NOMO-1 treated with dmso at 0.1 percent for 144 hours (cell line): Measurements from ENCODE around the gene GLMN.
"Not testable (repeated sequence)": the region's sequence is repeated elsewhere in the genome, so short reads cannot be mapped to it uniquely, and the experiment has no call there.

Experiments used
- DNase-seq: peaks from one replicate; lab custom pipeline; 2025; ENCODE audit not compliant: unreplicated experiment; lab: John Stamatoyannopoulos, UW

Gene GLMN

GRCh38 chr1:92299477-92300150 lies 827 bp upstream of the GLMN start:
- no peak for DNase-seq

GRCh38 chr1:92298213-92298572 lies 594 bp downstream of the GLMN start:
- no peak for DNase-seq

- DNase-seq = no peak
These were observed 7.3 kb downstream of the GLMN start for GRCh38 chr1:92291372-92291999.

GRCh38 chr1:92281411-92281810 lies 17.4 kb downstream of the GLMN start:
- DNase-seq = not testable (repeated sequence)

GRCh38 chr1:92279781-92280180 lies 19.0 kb downstream of the GLMN start:
- not testable (repeated sequence) for DNase-seq

GRCh38 chr1:92277105-92277723 lies 21.6 kb downstream of the GLMN start:
- DNase-seq = no peak

GRCh38 chr1:92276082-92276481 lies 22.7 kb downstream of the GLMN start:
- DNase-seq = no peak

- no peak for DNase-seq
These were observed 23.8 kb downstream of the GLMN start for GRCh38 chr1:92274939-92275338.

GRCh38 chr1:92273039-92273438 lies 25.7 kb downstream of the GLMN start:
- DNase-seq = no peak

GRCh38 chr1:92262516-92262915 lies 36.3 kb downstream of the GLMN start:
- no peak for DNase-seq

GRCh38 chr1:92259350-92259749 lies 39.4 kb downstream of the GLMN start:
- DNase-seq = no peak

- not testable (repeated sequence) for DNase-seq
These were observed 44.1 kb downstream of the GLMN start for GRCh38 chr1:92254714-92255113.

- no peak for DNase-seq
These were observed 54.4 kb downstream of the GLMN start for GRCh38 chr1:92244376-92244775.

GRCh38 chr1:92240034-92240433 lies 58.8 kb downstream of the GLMN start:
- no peak for DNase-seq

GRCh38 chr1:92230736-92231135 lies 68.1 kb downstream of the GLMN start:
- DNase-seq = no peak

GRCh38 chr1:92228401-92228800 lies 70.4 kb downstream of the GLMN start:
- DNase-seq = no peak

GRCh38 chr1:92219028-92219427 lies 79.8 kb downstream of the GLMN start:
- no peak for DNase-seq

- no peak for DNase-seq
These were observed 80.2 kb downstream of the GLMN start for GRCh38 chr1:92218559-92218958.

GRCh38 chr1:92217721-92218120 lies 81.1 kb downstream of the GLMN start, which contains the start of gene C1orf146:
C1orf146 (plus strand) TSS chr1:92217915; CDS start chr1:92231421, 13,506 bp downstream.
- no peak for DNase-seq

- no peak for DNase-seq
These were observed 87.6 kb downstream of the GLMN start for GRCh38 chr1:92211166-92211565.

- DNase-seq = peak; percentile 9
These were observed 88.1 kb downstream of the GLMN start for GRCh38 chr1:92210701-92211100.

GRCh38 chr1:92203105-92203504 lies 95.7 kb downstream of the GLMN start:
- no peak for DNase-seq
